Measurements from ENCODE around the gene FER.
A peak's percentile ranks its signal among the peaks of the same experiment; 100 is the strongest.

FER gene

DNA sequence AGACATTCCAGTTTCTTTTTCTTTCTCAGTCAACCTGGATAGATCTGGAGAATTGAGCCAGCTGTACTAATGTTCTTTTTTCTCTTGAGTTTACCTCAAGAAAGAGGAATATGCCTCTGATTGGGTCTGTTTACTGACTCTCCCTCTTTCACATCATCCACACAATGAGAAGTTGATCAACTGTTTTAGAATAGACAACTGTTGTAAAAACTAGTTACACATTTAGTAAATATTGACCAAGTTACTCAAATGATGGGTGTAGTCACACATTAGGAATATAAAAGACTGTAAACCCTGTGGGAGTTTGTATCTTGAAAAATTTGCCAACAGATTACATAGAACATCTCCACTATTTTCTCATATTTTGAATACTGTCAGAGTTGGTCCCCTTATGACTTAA lies 330.8 kb downstream of the FER start:
- DNase-seq (ENCODE audit: extremely low spot score, insufficient read length, low read depth): no peak
- peak; percentile 24 for FAIRE-seq

GRCh38 chr5:109080481-109080880 lies 332.8 kb downstream of the FER start:
- FAIRE-seq (no peak), DNase-seq (ENCODE audit: extremely low spot score, insufficient read length, low read depth) (no peak)

DNA sequence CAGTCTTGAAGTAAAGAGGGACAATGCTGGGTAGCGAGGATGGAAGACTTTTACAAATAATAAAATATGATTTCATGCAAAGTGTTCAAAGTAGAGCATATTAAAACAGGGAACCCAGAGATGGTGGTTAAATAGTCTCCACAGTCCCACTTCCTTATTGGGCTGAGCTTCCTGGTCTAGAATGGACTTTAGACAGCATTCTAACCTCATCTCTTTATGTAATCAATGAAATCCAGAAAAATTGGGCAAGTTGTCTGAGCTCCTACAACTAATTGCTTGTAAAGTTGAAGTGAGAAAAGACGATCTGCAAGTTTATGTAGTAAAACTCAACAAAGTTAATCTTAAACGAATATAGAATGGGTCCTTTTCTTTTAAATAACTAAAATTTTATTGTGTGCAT lies 333.2 kb downstream of the FER start:
- DNase-seq (ENCODE audit: extremely low spot score, insufficient read length, low read depth): no peak
- FAIRE-seq: no peak

DNA sequence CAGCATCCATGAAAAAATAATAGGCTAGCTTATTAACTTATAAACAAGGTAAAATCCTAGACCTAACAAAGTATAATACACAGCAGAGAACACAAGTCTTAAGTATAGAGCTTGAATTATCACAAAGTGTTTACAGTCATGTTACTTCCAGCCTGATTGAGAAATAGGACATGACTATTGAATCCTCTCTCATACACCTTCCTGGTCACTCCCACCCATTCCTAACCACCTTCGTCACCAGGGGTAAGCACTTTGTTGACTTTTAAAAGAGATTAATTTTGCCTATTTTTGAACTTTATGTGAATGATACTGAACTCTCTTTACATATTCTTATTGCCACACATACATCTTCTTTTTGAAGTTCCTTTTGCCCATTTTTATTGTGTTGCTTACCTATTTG lies 336.2 kb downstream of the FER start:
- no peak for DNase-seq (ENCODE audit: extremely low spot score, insufficient read length, low read depth)
- no peak for FAIRE-seq

DNA sequence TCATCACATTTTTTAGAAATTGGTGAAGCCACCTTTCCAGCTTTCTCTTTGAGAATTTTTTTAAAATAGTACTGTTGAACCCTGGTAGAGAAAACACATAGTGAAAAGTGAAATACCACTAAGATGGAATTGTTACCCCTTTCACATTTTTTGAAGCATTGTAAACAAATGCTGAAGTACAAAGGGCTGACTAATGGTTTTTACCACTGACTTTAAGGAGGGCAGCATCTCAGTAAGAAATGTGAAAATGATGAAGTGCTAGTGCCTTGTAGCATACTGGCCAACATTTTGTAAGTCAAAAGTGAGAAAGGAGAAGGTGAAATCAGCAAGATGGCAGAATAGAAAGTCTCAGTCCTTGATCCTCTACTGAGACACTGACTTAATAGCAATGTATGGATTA lies 341.5 kb downstream of the FER start:
- FAIRE-seq: no peak

GRCh38 chr5:109099081-109099480 lies 351.4 kb downstream of the FER start:
- DNase-seq (ENCODE audit: extremely low spot score, insufficient read length, low read depth) (no peak), FAIRE-seq (no peak)

More for the DNA sequence above, 341.5 kb downstream of the FER start:
- DNase-seq (ENCODE audit: extremely low spot score, insufficient read length, low read depth): no peak

DNA sequence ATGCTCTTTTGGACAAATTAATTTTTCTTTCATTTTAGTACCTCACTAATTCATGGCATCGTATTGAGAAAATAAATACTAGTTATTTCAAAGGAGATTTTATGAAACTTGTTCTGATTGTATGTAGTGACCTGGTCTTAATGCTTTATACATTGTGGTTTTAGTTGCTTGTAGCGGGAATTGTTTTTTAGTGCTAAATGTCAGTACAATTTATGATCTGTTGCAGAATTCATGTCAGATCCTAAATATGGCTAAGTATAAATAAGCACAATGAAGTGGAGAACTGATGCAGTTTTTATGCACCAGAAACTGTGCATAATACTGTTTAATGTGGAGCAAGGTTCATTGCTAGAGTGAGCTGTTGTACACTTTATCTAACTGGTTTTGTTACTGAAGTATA lies 353.3 kb downstream of the FER start:
- no peak for FAIRE-seq

DNA sequence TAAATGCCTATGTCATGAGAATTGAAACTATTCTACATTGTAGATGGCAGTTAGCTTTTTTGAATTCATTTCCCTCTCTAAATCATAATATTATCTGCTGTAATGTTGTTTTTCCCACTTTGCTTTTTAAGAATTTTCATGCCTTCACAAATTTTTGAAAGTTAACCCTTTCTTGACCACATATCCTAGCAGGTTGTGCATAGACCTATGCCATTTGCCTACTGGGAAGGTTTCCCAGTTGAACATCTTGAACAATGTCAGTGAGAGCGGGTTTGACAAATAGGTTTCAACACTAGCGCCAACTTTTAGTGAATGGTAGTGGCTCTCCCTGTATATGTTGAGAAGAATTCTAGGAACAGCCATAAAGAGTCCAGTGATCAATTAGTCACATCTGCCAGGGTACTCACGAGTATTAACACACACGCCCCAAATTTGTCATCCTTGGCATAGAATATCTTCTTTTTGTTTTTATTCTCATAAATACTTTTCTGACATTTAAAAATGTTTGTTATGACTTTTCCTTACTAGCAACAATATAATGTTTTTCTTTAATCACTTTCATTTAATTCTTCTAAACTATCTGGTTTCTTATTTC lies 354.5 kb downstream of the FER start:
- no peak for DNase-seq (ENCODE audit: extremely low spot score, insufficient read length, low read depth)

More for the DNA sequence above, 353.3 kb downstream of the FER start:
- no peak for DNase-seq (ENCODE audit: extremely low spot score, insufficient read length, low read depth)

GRCh38 chr5:109105631-109106267 lies 358.1 kb downstream of the FER start:
- no peak for DNase-seq (ENCODE audit: extremely low spot score, insufficient read length, low read depth)
- no peak for FAIRE-seq

More for the DNA sequence above, 354.5 kb downstream of the FER start:
- FAIRE-seq: no peak

GRCh38 chr5:109111680-109112079 lies 364.0 kb downstream of the FER start:
- FAIRE-seq (no peak), DNase-seq (ENCODE audit: extremely low spot score, insufficient read length, low read depth) (no peak)

- FAIRE-seq: peak; percentile 9
Measured at GRCh38 chr5:109113608-109114007, 365.9 kb downstream of the FER start.

GRCh38 chr5:109121225-109121624 lies 373.5 kb downstream of the FER start:
- FAIRE-seq: no peak
- DNase-seq (ENCODE audit: extremely low spot score, insufficient read length, low read depth): no peak

More at GRCh38 chr5:109113608-109114007, 365.9 kb downstream of the FER start:
- no peak for DNase-seq (ENCODE audit: extremely low spot score, insufficient read length, low read depth)

DNA sequence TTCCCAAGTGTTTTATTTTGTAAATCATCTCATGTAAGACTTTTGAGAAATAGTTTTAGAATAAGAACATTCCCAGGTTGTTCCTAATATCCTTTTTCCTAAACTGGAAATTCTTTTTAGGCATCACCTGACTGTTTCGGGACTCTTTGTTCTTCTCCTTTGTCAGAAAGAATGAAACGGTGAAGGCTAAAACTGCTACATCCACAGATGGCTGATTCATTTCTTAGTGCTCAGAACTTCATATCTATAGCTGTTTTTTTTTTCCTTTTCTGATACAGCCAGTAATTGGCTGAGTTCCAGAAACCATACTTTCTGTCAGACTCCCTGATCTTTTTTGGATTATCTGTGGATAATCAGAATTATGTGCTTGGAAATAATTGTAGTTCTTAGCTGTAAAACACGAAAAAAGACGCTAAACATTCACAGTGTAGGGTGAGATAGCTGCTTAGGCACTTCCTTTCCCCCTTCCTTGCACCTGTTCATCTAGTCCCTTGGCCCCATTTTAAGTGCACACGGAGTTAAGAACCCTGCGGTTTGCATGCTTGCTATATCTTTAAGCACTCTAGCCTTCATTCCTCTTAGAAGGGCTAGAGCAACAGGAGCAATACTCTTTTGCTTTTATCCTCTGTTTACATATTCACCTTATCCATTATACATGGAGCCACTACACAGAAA lies 378.2 kb downstream of the FER start:
- no peak for DNase-seq (ENCODE audit: extremely low spot score, insufficient read length, low read depth)

GRCh38 chr5:109126481-109126880 lies 378.8 kb downstream of the FER start:
- no peak for FAIRE-seq
- DNase-seq (ENCODE audit: extremely low spot score, insufficient read length, low read depth): no peak

More for the DNA sequence above, 378.2 kb downstream of the FER start:
- no peak for FAIRE-seq

- no peak for DNase-seq (ENCODE audit: extremely low spot score, insufficient read length, low read depth)
- no peak for FAIRE-seq
Measured at GRCh38 chr5:109136906-109137305, 389.2 kb downstream of the FER start.

DNA sequence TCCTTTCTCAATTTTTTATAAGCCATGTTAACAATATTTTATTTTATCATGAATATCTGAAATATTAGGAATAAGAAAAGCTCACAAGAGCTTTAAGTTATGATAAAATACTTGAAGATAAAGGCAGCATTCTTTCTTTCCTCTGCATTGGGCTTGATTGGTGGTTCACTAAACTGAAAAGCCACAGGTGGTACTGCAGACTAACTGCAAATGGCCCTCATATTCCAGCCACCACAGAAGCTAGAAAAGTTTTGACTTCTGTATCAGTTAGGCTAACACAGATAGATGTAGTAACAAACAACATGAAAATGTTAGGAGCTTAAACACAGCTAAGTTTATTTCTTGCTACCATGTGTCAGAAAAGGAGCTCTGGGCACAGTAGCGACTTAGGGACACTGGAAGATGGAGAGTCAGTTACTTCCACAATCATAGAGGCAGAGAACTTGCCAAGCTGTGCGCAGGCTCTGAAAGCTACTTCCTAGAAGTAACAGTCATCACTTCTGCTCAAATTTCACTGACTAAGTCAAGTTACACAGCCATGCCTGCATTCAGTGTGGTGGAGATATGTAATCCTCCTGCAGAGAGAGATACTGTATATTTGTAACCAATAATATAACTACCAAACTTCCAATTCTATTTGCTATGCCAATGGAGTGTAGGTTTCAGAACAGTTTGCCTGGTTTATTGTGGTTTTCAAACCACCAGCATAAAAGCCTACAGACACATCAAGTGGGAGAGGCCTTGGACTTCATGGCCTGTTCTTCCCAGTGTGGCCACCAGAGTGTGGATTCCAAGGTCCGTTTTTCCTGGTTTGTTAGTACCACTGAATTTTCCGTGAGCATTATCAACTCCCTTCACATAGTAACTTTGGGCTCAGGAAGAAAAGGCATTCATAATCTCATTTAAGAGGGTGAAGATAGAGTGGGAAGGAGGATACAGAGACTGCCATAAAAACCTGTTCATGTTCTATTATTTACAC lies 393.8 kb downstream of the FER start:
- DNase-seq (ENCODE audit: extremely low spot score, insufficient read length, low read depth) (no peak), FAIRE-seq (no peak)

DNA sequence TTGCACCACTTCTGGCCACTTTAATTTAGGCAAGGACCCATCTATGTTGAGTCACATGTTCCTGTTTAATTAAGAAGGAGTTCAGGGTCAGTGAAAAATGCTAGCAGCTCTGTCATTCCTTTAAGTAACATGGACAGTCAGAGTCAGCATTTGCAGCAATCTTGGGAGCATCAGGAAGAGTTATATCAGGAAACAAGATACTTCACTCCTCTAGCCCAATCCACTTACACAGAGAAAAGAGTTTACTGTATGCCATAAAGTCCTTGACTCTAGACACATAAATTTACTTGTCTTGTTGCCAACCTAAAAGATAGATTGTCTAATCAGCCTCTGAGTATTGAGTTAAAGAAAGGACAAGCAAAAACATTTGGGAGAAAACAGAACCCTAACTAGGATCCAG lies 395.3 kb downstream of the FER start:
- no peak for DNase-seq (ENCODE audit: extremely low spot score, insufficient read length, low read depth)
- no peak for FAIRE-seq

- DNase-seq (ENCODE audit: extremely low spot score, insufficient read length, low read depth) (no peak), FAIRE-seq (no peak)
Measured at GRCh38 chr5:109145139-109145538, 397.4 kb downstream of the FER start.

DNA sequence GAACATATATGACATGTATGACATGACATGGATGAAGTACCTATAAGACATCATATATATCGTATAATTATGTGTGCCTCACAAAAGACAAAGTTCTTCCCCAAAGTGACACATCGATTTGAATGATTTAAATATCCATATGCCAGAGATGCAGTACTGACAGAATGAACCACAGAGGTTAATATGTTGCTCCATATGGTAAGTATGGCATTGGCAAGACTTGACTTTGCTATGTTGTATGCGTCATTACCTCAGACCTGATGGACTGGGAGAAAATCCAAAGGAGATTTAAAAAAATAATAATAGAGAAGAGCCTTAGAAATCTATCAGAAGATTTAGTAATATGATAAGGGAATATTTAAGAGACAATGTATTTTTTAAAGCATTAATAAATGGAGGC lies 398.9 kb downstream of the FER start:
- no peak for FAIRE-seq
- no peak for DNase-seq (ENCODE audit: extremely low spot score, insufficient read length, low read depth)

- FAIRE-seq (no peak), DNase-seq (ENCODE audit: extremely low spot score, insufficient read length, low read depth) (no peak)
Measured at GRCh38 chr5:109152565-109152964, 404.9 kb downstream of the FER start.

Measured in GM18507 (cell line).